Astrocyte of the cerebellum (primary cell): ENCODE measurements around the gene HBZ.
"Not testable (repeated sequence)": the region's sequence is repeated elsewhere in the genome, so short reads cannot be mapped to it uniquely, and the experiment has no call there.

Source experiments
- DNase-seq: peaks from one replicate; pipeline ENCODE4 v3.0.0-alpha.2; 2011; ENCODE audit warnings: low read depth
- H3K4me3 ChIP-seq: 2 replicates; pipeline ENCODE4 v1.5.1; 2011; ENCODE audit warnings: mild to moderate bottlenecking, low read depth, low read length, moderate library complexity
- in situ Hi-C: cut with HindIII; loops from 2 replicates; pipeline ENCODE4 v1.10.0; 2017; ENCODE audit warnings: low sequenced_read_pairs
- TF ChIP-seq, protein P1 (sequence below): IDR thresholded peaks from 2 replicates; pipeline ENCODE4 v1.5.1; 2012; ENCODE audit warnings: low read length, low read depth, moderate library complexity, mild to moderate bottlenecking; ENCODE audit errors: missing control alignments

Gene HBZ

GRCh38 chr16:191831-192230 lies 39.4 kb downstream of the HBZ start:
- in situ Hi-C loops, result no loop called here
- H3K4me3 ChIP-seq, result no peak overlapping the region
- TF ChIP-seq, protein P1, sequence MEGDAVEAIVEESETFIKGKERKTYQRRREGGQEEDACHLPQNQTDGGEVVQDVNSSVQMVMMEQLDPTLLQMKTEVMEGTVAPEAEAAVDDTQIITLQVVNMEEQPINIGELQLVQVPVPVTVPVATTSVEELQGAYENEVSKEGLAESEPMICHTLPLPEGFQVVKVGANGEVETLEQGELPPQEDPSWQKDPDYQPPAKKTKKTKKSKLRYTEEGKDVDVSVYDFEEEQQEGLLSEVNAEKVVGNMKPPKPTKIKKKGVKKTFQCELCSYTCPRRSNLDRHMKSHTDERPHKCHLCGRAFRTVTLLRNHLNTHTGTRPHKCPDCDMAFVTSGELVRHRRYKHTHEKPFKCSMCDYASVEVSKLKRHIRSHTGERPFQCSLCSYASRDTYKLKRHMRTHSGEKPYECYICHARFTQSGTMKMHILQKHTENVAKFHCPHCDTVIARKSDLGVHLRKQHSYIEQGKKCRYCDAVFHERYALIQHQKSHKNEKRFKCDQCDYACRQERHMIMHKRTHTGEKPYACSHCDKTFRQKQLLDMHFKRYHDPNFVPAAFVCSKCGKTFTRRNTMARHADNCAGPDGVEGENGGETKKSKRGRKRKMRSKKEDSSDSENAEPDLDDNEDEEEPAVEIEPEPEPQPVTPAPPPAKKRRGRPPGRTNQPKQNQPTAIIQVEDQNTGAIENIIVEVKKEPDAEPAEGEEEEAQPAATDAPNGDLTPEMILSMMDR, result no peak
- no peak for DNase-seq

DNA sequence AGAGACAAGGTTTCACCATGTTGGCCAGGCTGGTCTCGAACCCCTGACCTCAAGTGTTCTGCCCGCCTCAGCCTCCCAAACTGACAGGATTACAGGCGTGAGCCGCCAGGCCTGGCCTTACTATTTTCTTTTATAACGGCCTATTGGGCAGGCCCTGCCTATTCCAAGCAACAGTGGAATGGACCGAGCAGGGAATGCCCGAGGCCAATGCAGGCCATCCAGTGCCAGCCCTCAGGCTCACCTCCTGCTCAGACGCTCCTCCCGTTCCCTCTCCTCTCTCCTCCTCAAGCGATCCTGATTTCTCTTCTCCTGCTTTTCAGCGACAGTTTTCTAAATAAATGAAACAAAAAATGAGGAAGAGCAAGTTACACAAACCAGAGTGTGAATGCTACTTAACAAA lies 40.2 kb downstream of the HBZ start:
- DNase-seq, result no peak
- in situ Hi-C loops, result no loop called here
- H3K4me3 ChIP-seq, result no peak overlapping the region
- TF ChIP-seq, protein P1, result no peak

DNA sequence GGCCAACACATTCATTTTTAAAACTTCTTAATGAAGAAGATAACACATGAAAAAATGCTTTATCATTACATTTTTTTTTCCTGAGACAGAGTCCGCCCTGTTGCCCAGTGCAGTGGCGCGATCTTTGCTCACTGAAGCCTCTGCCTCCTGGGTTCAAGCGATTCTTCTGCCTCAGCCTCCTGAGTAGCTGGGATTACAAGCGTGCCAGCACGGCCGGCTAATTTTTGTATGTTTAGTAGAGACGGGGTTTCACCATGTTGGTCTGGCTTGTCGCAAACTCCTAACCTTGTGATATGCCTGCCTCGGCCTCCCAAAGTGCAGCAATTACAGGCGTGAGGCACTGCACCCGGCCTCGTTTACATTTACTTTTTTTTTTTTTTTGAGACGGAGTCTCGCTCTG lies 41.0 kb downstream of the HBZ start:
- in situ Hi-C loops, result no loop called here
- no peak for DNase-seq

GRCh38 chr16:194516-194915 lies 42.1 kb downstream of the HBZ start:
- in situ Hi-C loops, result no loop called here
- TF ChIP-seq, protein P1, result no peak
- DNase-seq, result no peak

More for the DNA sequence above, 41.0 kb downstream of the HBZ start:
- no peak overlapping the region for H3K4me3 ChIP-seq
- TF ChIP-seq, protein P1, result no peak

DNA sequence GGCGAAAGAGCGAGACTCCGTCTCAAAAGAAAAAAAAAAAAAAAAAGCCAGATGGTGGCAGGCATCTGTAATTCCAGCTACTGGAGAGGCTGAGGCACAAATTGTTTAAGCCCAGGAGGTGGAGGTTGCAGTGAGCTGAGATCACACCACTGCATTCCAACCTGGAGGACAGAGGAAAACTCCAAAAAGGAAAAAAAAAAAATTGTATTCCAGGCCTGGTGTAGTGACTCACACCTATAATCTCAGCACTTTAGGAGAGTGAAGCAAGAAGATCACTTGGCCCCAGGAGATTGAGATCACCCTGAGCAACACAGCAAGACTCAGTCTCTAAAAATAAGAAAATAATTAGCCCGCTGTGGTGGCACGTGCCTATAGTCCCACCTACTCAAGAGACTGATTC lies 47.9 kb downstream of the HBZ start:
- H3K4me3 ChIP-seq, result no peak overlapping the region
- TF ChIP-seq, protein P1, result no peak
- no peak for DNase-seq
- in situ Hi-C loops, result no loop called here

More at GRCh38 chr16:194516-194915, 42.1 kb downstream of the HBZ start:
- no peak overlapping the region for H3K4me3 ChIP-seq

GRCh38 chr16:203246-203645 lies 50.8 kb downstream of the HBZ start:
- in situ Hi-C loops, result no loop called here
- TF ChIP-seq, protein P1, result no peak
- no peak for DNase-seq
- H3K4me3 ChIP-seq, result no peak overlapping the region

- DNase-seq, in situ Hi-C loops, H3K4me3 ChIP-seq: not testable (repeated sequence)
These were observed 51.6 kb downstream of the HBZ start for GRCh38 chr16:204046-204445.
